Ectodermal cell (in vitro differentiated cells): ENCODE results near the gene PML.

Experiments
- H3K27ac ChIP-seq: 2 replicates; pipeline ENCODE4 v1.7.0; 2013; ENCODE audit warnings: mild to moderate bottlenecking, low read depth, low read length; ENCODE audit not compliant: insufficient read depth, poor library complexity, severe bottlenecking
- H3K27me3 ChIP-seq: 2 replicates; pipeline ENCODE4 v1.7.0; 2013; ENCODE audit warnings: mild to moderate bottlenecking, low read length; ENCODE audit not compliant: insufficient read depth, control insufficient read depth, poor library complexity, severe bottlenecking
- H3K36me3 ChIP-seq: one replicate; pipeline ENCODE4 v1.7.0; 2013; ENCODE audit warnings: low read length; ENCODE audit not compliant: control insufficient read depth, insufficient read depth
- H3K4me1 ChIP-seq: one replicate; pipeline ENCODE4 v1.7.0; 2013; ENCODE audit warnings: low read length; ENCODE audit not compliant: control insufficient read depth, insufficient read depth
- H3K4me3 ChIP-seq: 2 replicates; pipeline ENCODE4 v1.7.0; 2013; ENCODE audit warnings: low read depth, low read length, control low read depth; ENCODE audit not compliant: insufficient read depth
- H3K9me3 ChIP-seq: 2 replicates; pipeline ENCODE4 v1.7.0; 2013; ENCODE audit warnings: mild to moderate bottlenecking, low read length, moderate library complexity; ENCODE audit not compliant: control insufficient read depth
- WGBS, 2 experiments: methylation state at CpG; one replicate each; pipeline ENCODE4 v1.1.7; 2013; ENCODE audit warnings: missing lambda C conversion rate in 2 of 2; 5-methylcytosine and 5-hydroxymethylcytosine counted together

PML gene

GRCh38 chr15:73991726-73992593 lies 2.6 kb upstream of the PML start, which contains the start of gene STOML1:
STOML1 (minus strand) TSS chr15:73992295; CDS start chr15:73992223, 72 bp downstream.
- 2% methylated on average over 72 of the region's 72 CpGs for WGBS, 2 experiments
- Histone ChIP-seq H3K36me3 (no peaks in the 10 kb centered on the region), H3K4me3 (peak within 1 kb of the TSS; percentile 54), H3K27ac (no peak within 1 kb of the TSS), H3K9me3 (no peaks in the 10 kb centered on the region), H3K27me3 (no peaks in the 10 kb centered on the region), H3K4me1 (peaks cover 15% of the 10 kb centered on the region)

GRCh38 chr15:73992594-73992898 lies 2.0 kb upstream of the PML start:
- no peak overlapping the region for H3K4me3 ChIP-seq
- WGBS, 2 experiments: 90 to 92% methylated on average over 5 of the region's 5 CpGs

DNA sequence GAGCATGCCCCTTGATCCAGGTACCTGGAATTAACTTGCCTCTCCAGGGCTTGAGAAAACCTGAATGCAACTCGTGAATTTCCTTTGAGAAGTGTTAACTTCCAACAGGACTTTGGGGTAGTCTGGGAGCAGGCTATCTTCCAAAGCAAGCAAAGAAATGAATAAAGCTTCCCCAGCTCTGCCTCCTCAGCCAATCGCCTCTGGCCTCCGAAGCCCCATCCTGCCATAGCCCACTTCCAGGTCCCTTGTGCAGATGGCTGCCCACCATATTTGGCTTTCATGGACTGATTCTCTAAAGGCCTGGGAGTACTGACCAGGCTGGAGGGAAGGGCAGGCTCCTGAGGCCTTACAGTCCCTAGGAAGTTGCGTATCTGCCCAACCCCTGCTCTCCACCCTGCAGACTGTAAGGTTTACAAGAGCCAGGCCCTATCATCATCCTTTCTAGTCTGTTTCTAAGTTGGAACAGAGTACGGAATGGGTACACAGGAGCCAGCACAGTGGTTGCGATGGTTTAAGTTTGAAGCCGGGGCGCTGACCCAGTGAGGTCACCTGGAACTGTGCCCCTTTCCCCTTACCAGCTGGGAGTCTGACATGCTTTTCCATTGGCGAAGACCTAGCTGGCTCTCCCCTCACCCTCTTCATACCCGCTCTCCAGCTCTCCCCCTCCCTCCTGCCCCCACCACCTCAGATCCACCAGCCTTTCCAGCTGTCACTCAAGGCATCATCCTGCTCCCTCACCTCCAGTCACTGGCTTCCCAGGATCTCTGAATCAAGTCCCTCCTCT lies 1.1 kb upstream of the PML start:
- 86 to 88% methylated on average over 10 of the region's 10 CpGs for WGBS, 2 experiments
- Histone ChIP-seq H3K27me3 (no peaks in the 10 kb centered on the region), H3K27ac (no peak overlapping the region), H3K4me3 (peak overlapping the region; percentile 88), H3K36me3 (peaks cover 2% of the 10 kb centered on the region), H3K9me3 (no peaks in the 10 kb centered on the region), H3K4me1 (peaks cover 15% of the 10 kb centered on the region)

More at GRCh38 chr15:73992594-73992898, 2.0 kb upstream of the PML start:
- no peaks in the 10 kb centered on the region for H3K36me3 ChIP-seq
- no peak overlapping the region for H3K27ac ChIP-seq
- H3K4me1 ChIP-seq: peaks cover 15% of the 10 kb centered on the region
- no peaks in the 10 kb centered on the region for H3K9me3 ChIP-seq
- no peaks in the 10 kb centered on the region for H3K27me3 ChIP-seq

GRCh38 chr15:73994912-73995622 lies 551 bp downstream of the PML start:
- Histone ChIP-seq H3K27me3 (no peaks in the 10 kb centered on the region), H3K4me1 (peaks cover 15% of the 10 kb centered on the region), H3K27ac (peak overlapping the region; percentile 67), H3K36me3 (peaks cover 5% of the 10 kb centered on the region), H3K9me3 (no peaks in the 10 kb centered on the region), H3K4me3 (peak overlapping the region; percentile 88)
- WGBS, 2 experiments: 7 to 8% methylated on average over 18 of the region's 18 CpGs

- Histone ChIP-seq H3K9me3 (no peaks in the 10 kb centered on the region), H3K27ac (no peak overlapping the region), H3K27me3 (no peaks in the 10 kb centered on the region), H3K36me3 (peaks cover 5% of the 10 kb centered on the region), H3K4me3 (no peak overlapping the region), H3K4me1 (peaks cover 13% of the 10 kb centered on the region)
- WGBS, 2 experiments: 89 to 96% methylated on average over 1 to 2 of the region's 2 CpGs
Observed at GRCh38 chr15:73996267-73996666, 1.8 kb downstream of the PML start.

GRCh38 chr15:73996939-73997338 lies 2.4 kb downstream of the PML start:
- Histone ChIP-seq H3K27me3 (no peaks in the 10 kb centered on the region), H3K9me3 (no peaks in the 10 kb centered on the region), H3K4me3 (no peak overlapping the region), H3K36me3 (peaks cover 5% of the 10 kb centered on the region), H3K4me1 (peaks cover 10% of the 10 kb centered on the region), H3K27ac (no peak overlapping the region)
- 89 to 90% methylated on average over 5 of the region's 5 CpGs for WGBS, 2 experiments

DNA sequence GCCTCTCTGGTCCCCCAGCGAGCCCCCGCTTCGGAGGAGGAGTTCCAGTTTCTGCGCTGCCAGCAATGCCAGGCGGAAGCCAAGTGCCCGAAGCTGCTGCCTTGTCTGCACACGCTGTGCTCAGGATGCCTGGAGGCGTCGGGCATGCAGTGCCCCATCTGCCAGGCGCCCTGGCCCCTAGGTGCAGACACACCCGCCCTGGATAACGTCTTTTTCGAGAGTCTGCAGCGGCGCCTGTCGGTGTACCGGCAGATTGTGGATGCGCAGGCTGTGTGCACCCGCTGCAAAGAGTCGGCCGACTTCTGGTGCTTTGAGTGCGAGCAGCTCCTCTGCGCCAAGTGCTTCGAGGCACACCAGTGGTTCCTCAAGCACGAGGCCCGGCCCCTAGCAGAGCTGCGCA lies 3.5 kb downstream of the PML start:
- no peaks in the 10 kb centered on the region for H3K9me3 ChIP-seq
- peaks cover 5% of the 10 kb centered on the region for H3K36me3 ChIP-seq
- 96% methylated on average over 27 of the region's 27 CpGs for WGBS, 2 experiments
- no peak overlapping the region for H3K27ac ChIP-seq
- H3K4me1 ChIP-seq: peaks cover 10% of the 10 kb centered on the region
- no peaks in the 10 kb centered on the region for H3K27me3 ChIP-seq
- no peak overlapping the region for H3K4me3 ChIP-seq

- H3K27ac ChIP-seq: no peak overlapping the region
- H3K27me3 ChIP-seq: no peaks in the 10 kb centered on the region
- H3K4me3 ChIP-seq: no peak overlapping the region
- no peaks in the 10 kb centered on the region for H3K4me1 ChIP-seq
- H3K36me3 ChIP-seq: no peaks in the 10 kb centered on the region
- WGBS, 2 experiments: 92 to 95% methylated on average over 10 to 11 of the region's 11 CpGs
- H3K9me3 ChIP-seq: no peaks in the 10 kb centered on the region
Observed at GRCh38 chr15:74006774-74007639, 12.5 kb downstream of the PML start.

GRCh38 chr15:74007820-74008371 lies 13.4 kb downstream of the PML start:
- no peaks in the 10 kb centered on the region for H3K4me1 ChIP-seq
- WGBS, 2 experiments: 89 to 90% methylated on average over 5 of the region's 5 CpGs
- H3K4me3 ChIP-seq: no peak overlapping the region
- H3K9me3 ChIP-seq: no peaks in the 10 kb centered on the region
- H3K27ac ChIP-seq: no peak overlapping the region
- no peaks in the 10 kb centered on the region for H3K27me3 ChIP-seq
- no peaks in the 10 kb centered on the region for H3K36me3 ChIP-seq
